ENCODE results near the gene BICD1.

DNA sequence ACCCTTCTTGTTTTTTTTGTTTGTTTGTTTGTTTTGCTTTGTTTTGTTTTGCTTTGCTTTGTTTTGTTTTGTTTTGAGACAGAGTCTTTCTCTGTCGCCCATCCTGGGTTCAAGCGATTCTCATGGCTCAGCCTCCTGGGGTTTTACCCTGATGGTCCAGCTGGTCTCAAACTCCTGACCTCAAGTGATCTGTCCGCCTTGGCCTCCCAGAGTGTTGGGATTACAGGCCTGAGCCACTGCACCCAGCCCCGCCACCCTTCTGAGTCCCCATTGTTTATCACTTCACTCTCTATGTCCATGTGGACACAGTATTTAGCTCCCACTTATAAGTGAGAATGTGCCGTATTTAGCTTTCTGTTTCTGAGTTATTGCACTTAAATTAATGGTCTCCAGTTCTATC, 36.9 kb upstream of the BICD1 start:
- TF ChIP-seq CTCF (IDR thresholded peaks at IDR 0.05) (no peak), POLR2AphosphoS5 (IDR thresholded peaks at IDR 0.05) (no peak), POLR2A (IDR thresholded peaks at IDR 0.05) (no peak)
